Astrocyte (in vitro differentiated cells and primary cell): ENCODE data around the gene RASL10B.

Experiments used
- EZH2 ChIP-seq: IDR thresholded peaks from 2 replicates; pipeline ENCODE4 v1.6.1; 2012; ENCODE audit warnings: mild to moderate bottlenecking, low read length, inconsistent platforms; ENCODE audit not compliant: insufficient read depth
- TF ChIP-seq, protein P1 (sequence below): IDR thresholded peaks from 2 replicates; pipeline ENCODE4 v1.5.1; 2011; ENCODE audit warnings: low read depth, mild to moderate bottlenecking, inconsistent platforms, low read length, moderate library complexity; ENCODE audit not compliant: insufficient read depth

DNA sequence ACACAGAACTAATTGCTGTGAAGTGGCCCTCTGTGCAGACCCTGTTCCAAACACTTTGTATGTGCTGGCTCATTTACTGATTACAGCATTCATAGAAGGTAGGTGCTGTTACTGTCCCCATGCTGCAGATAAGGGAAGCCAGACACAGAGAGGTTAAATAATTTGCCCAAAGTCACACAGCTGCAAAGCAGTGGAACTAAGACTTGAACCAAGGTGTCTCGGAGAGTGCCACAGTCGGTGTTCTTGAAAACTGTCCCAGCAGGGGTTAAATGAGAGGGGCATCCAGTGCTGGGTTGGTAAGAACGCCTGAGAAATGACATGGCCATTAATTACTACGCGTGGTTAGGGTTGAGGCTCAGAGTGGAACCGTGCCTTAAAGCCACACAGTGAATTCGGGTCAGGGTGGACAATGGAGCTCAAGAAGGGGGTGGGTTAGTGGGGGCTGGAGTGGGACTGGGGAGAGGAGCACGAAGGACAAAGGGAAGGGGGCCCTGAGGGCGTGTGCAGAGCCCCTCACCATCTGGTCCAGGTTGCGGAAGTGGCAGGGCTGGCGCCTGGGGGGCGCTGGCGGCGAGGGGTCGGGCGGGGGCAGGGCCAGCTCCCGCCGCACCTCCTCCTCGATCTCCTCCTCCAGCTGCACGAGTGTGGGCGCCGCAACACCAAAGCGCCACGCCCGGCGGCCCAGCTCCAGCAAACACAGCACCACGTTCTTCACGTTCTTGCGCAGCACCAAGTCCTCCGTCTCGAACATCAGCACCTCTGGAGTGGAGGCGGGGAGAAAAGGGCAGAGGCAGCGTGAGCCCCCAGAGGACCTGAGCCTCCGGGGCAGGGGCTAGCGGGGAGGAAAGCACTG is 18.3 kb downstream of the RASL10B start:
- TF ChIP-seq, protein P1, sequence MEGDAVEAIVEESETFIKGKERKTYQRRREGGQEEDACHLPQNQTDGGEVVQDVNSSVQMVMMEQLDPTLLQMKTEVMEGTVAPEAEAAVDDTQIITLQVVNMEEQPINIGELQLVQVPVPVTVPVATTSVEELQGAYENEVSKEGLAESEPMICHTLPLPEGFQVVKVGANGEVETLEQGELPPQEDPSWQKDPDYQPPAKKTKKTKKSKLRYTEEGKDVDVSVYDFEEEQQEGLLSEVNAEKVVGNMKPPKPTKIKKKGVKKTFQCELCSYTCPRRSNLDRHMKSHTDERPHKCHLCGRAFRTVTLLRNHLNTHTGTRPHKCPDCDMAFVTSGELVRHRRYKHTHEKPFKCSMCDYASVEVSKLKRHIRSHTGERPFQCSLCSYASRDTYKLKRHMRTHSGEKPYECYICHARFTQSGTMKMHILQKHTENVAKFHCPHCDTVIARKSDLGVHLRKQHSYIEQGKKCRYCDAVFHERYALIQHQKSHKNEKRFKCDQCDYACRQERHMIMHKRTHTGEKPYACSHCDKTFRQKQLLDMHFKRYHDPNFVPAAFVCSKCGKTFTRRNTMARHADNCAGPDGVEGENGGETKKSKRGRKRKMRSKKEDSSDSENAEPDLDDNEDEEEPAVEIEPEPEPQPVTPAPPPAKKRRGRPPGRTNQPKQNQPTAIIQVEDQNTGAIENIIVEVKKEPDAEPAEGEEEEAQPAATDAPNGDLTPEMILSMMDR: no peak
- TF ChIP-seq EZH2: peak; percentile 64
